CD1c-positive myeloid dendritic cell (primary cell): Measurements from ENCODE around the gene BAZ2A.
A peak's percentile ranks its signal among the peaks of the same experiment; 100 is the strongest.

Experiments used
- DNase-seq: peaks from one replicate; pipeline ENCODE4 v3.0.0-alpha.2; 2016; ENCODE audit errors: extremely low spot score

The BAZ2A gene

GRCh38 chr12:56634837-56635791 lies 5.0 kb upstream of the BAZ2A start:
- DNase-seq = peak; percentile 53

- DNase-seq = no peak
Measured at GRCh38 chr12:56634242-56634836, 4.2 kb upstream of the BAZ2A start.

GRCh38 chr12:56633468-56634241 lies 3.5 kb upstream of the BAZ2A start:
- no peak for DNase-seq

- DNase-seq = no peak
Measured at GRCh38 chr12:56632701-56633467, 2.8 kb upstream of the BAZ2A start.

- peak; percentile 81 for DNase-seq
Measured at GRCh38 chr12:56631790-56632700, 1.9 kb upstream of the BAZ2A start.

GRCh38 chr12:56629459-56630179 lies 507 bp downstream of the BAZ2A start:
- DNase-seq = no peak

- DNase-seq = peak; percentile 67
Measured at GRCh38 chr12:56628671-56629458, 1.3 kb downstream of the BAZ2A start.

- no peak for DNase-seq
Measured at GRCh38 chr12:56626701-56627100, 3.4 kb downstream of the BAZ2A start.

GRCh38 chr12:56622535-56622934 lies 7.6 kb downstream of the BAZ2A start:
- no peak for DNase-seq

- no peak for DNase-seq
Measured at GRCh38 chr12:56616925-56617324, 13.2 kb downstream of the BAZ2A start.

- no peak for DNase-seq
Measured at GRCh38 chr12:56616244-56616643, 13.9 kb downstream of the BAZ2A start.

- DNase-seq = no peak
Measured at GRCh38 chr12:56614627-56615026, 15.5 kb downstream of the BAZ2A start.

- DNase-seq = no peak
Measured at GRCh38 chr12:56604355-56604754, 25.8 kb downstream of the BAZ2A start.

GRCh38 chr12:56602239-56602638 lies 27.9 kb downstream of the BAZ2A start:
- DNase-seq = no peak

- DNase-seq = no peak
Measured at GRCh38 chr12:56601503-56601902, 28.6 kb downstream of the BAZ2A start.

- no peak for DNase-seq
Measured at GRCh38 chr12:56600753-56601152, 29.4 kb downstream of the BAZ2A start.

GRCh38 chr12:56599797-56600196 lies 30.3 kb downstream of the BAZ2A start:
- no peak for DNase-seq

GRCh38 chr12:56599041-56599440 lies 31.1 kb downstream of the BAZ2A start:
- DNase-seq = no peak

GRCh38 chr12:56596815-56597214 lies 33.3 kb downstream of the BAZ2A start:
- DNase-seq = no peak
